GM19452 (cell line): ENCODE data around the gene MYL12B.
A peak's percentile ranks its signal among the peaks of the same experiment; 100 is the strongest.

ENCODE experiments used
- ATAC-seq: cut with Tn5 transposase; IDR thresholded peaks from one replicate; pipeline ENCODE4 v1.9.1; 2021; ENCODE audit not compliant: unreplicated experiment

The MYL12B gene

DNA sequence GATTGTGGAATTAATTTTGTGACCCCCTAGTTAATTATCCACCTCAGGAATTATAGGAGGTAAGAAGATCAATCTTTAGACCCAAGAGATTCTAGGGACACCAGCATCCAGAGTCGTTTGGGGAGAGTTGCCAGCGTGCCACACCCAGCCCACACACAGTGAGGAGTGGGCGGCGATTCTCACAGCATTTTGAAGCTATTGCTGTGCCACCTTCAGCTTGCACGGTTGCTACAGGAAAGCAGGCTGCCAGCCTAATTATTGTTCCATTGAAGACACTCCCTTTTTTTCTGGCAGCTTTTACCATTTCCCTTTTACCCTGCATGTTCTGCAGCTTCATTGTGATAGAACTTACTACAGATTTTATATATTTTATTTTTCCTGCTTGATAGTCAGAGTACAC, 27.5 kb upstream of the MYL12B start:
- ATAC-seq = no peak

DNA sequence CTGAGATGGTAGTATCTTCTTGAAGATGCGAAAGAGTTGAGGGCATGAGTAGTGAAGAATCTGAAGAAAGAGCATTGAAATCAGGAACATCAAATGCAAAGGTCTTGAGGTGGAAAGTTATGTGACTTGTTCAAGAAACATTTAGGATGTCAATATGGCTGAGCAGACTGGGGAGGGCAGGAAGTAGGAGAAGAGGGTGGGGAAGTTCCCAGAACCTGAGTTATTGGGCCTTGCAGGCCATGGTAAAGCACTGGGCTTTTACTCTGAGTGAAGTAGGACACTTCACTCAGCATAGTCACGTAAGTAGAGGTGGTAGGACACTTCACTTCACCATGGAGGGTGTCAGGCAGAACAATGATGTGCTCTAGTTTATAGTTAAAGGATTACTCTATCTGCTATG, 26.1 kb upstream of the MYL12B start:
- no peak for ATAC-seq

DNA sequence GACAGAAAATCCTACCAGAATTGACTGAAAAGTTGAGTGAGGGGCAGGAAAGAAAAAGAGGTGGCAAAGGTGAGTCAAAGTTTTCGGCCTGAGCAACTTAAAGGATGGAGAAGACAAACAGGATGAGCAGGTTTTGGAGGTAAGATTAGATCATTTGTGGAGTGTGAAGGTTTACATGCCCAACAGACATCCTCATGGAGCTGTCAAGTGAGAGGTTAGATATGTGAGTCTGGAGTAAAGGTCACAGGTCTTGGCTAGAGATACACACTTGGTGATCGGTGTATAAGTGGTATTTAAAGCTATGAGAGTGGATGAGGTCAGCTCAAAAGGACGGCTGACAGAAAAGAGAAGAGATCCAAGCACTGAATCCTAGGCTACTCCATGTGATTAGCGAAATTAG, 25.5 kb upstream of the MYL12B start:
- ATAC-seq = no peak

DNA sequence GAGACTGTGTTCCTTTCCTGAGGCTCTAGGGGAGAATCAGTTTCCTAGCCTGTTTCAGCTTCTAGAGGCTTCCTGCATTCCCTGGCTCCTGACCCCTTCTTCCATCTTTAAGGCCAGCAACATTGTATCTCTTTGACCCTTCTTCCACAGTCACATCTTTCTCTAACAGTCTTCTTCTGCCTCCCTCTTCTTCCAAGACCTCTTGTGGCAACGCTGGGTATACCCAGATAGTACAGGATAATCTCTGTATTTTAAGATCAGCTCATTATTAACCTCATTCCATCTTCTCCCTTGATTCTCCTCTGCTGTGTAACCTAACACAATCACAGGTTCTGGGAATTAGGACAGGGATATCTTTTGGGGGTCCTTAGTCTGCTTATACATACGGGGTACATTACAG, 23.2 kb upstream of the MYL12B start:
- no peak for ATAC-seq

DNA sequence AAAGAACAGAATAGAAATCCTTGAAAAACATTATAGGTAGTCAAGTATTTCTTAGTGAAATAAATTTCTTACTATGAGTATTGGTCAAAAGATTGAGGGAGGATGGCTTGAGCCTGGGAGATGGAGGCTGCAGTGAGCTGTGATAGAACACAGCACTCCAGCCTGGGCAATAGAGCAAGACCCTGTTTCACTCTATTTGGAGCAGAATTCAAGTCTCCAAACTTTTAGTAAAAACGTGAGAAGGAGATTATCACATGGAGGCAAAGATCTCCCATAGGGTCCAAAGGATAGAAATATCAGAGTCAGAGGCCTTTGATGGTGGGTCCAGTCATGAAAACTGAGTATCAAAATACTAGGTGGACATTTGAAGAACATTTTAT, 16.8 kb upstream of the MYL12B start:
- ATAC-seq = no peak

DNA sequence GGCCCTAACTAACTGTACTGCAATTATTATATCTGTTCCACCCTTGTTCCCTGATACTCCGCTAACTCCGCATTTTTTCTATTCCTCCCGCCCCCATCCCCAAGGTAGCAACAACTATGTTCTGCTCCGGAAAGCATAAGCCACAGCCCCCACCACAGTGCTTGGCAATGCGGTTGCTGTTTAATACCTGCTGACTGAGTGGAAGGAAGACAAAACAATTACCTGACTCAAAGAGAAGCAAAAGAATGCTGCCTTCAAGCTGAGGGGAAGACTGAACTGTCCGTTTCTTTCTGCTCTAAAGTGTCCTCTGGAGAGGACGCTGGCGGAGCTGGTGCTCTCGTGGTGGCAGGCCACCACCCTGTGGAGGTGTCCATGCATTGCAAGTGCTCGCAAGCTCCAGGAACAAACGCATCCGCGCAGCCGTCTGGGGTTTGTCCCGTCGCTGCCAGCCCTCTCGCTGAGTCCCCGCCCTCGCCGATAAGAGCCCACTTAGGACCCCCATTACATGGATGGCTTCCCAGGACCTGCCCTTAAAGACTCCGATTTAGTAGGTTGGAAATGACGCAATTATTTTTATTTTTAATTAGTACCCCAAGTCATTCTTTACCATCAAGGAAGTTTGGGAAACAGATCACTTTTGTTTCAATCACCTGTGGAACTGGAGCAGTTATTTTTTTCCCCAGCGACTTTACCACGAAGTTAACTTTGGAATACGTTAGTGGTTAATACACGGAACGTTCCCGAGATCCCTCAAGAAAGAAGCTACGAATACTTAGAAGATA, 15.9 kb upstream of the MYL12B start:
- peak; percentile 45 for ATAC-seq

DNA sequence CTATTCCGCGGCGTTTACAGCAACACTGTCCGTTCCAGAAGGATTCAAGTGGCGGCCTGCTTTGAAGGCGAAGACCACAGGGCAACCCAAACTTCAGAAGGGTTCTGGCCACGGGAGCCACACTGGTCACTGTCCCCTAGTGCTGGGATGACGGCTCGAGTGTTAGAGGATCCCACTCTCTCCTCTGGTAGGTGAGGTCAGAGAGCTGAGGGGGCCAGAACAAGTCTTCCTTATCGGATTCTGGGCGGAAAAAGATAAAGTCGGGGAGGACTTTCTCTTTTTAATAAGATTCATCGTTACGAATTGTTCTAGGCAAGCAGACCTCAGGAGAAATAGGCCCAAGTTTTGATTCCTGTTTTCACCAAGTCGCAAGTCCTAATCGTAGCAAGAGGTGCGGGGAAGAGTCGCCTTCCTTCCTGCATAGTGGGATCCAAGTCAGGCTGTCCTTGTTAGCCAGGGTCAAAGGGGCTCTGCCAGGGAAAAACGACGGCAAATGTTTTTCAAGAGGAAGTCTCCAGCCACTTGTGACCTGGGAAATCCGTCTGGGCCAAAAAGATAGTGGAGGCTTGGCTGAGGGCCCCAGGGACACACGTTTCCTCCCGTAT, 15.2 kb upstream of the MYL12B start:
- ATAC-seq = no peak

DNA sequence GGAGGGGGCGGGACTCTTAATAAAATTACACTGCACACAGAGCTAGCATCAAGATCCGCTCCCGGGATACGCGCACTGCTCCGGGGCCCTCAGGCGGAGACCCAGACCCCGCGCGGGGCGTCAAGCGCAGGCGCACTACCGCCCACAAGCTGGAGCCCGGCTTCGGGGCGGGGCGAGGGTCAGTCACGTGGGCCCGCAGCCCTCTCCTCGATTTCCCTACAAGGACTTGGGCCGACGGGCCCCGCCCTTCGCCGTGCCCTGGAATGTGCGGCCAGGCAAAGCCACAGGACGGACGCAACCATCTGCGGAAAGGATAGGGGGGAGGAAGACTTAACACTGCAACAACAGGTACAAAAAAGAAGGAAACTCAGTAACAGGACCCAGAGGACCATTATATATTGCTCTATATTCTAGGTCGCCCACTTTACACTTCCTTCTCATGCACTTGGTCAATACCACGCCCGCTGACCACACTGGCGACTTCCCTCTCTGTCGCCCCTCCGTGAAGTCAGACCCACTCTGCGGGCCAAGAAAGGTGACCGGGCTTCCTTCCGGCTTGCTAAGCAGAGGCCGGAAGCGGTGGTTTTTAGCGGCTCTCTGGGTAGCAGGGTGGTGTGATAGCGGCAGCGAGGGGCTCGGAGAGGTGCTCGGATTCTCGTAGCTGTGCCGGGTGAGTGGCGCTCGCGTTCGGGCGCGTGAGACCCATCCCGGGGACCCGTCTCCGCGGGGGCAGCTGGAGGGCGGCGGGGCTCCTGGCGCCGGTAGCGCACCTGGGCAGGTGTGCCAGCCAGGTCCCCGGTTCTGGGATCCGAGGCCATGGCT, 14.5 kb upstream of the MYL12B start, which contains the start of gene MYL12A:
Gene MYL12A (plus strand): TSS at position 562 of the 822 bp plus-strand sequence. CDS start 5,447 bp downstream, outside the sequence.
- peak; percentile 87 for ATAC-seq

DNA sequence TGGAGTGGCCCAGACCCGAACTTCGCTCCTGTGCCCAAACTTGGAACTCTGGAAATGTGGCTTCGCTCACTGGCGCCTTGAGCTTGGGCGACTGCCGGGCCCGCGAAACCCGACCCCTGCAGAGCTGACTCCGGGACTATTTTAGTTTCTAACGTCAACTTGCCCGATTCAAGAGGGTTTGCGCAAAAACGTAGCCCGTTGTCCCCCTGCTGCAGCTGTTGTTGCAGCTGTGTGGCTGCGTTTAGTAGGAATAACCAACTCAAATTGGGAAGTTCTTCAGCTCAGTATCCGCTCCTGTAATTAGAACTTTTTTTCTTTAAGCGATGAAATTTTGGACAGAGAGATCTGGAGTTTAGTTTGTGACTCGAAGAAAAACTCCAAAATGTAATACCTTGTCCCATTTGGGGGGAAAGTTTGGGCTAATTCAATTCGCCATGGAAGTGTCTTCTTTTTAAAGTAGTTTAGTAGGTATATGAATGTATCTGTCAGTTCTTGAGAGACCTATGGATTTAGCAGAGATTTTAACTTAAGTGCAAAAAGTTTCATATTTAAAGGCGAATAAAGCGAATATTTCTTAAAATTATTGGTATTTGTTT, 13.8 kb upstream of the MYL12B start:
- ATAC-seq = no peak

DNA sequence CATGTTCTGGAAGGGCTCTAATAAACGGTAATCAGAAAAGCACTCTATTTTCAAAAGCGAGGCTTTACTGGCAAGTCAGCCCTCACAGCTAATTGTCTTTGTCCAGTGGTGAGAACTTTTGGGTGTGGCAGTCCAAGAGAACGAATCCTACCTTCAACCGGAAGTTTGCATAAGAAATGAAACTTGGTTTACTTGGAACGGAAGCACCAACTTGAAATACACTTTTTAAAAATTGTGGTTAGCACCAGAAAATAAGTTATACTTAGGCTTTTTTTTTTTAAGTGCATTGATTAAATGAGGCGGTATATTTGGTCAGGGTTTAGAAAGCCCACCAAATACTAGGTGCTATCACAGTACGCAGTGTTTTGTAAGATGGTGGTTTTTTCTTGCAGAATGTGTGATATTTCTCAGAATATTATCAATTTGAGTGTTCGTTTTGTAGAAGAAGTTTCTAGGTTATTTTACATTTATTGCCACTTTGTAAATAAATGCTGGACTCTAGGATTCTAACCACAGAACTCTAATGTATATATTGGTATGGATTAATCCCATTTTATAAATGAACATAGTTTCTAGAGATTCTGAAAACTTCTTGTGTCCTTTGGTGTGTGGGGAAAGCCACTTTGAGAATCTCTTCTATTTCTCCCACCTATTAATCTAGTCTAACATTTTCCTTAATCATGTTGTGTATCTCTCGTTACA, 13.1 kb upstream of the MYL12B start:
- ATAC-seq = no peak

DNA sequence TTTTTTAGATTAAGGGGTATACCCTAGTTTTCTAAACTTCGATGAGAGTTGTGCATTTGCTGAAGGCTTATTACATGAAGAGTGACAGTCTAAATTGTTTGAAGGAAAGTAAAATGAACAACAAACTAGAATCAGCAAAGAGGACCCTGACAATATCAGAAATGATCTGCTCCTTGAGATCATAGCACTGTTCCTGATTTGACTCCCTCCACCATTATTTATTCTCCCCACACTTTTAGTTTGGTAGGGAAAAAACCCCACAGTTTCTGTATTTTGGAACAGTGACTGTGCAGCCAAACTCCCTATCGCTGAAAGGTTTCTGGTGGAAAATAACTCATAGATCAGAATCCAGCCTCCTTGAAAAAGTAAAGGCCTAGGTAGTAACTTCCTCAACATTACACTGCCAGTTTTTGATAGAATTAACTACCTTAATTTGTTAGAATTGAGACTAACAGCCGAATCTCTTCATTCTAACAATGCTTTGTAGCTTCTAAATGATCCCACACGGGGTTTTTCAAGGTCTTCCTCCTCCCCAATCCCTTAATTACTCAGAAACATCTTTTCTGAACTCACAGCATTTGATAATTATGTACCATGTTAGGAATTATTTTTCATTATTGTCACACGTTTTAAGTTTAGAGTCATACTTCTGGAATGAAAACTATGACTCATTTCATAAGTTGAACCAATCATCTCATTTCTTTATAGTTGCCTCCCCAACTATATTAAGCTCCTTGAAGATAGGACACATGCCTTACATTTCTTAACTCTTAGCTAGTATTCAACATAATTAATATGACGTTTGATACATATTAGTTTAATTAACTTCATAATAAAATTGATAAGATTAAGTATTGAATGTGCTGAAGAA, 11.5 kb upstream of the MYL12B start:
- ATAC-seq = no peak

DNA sequence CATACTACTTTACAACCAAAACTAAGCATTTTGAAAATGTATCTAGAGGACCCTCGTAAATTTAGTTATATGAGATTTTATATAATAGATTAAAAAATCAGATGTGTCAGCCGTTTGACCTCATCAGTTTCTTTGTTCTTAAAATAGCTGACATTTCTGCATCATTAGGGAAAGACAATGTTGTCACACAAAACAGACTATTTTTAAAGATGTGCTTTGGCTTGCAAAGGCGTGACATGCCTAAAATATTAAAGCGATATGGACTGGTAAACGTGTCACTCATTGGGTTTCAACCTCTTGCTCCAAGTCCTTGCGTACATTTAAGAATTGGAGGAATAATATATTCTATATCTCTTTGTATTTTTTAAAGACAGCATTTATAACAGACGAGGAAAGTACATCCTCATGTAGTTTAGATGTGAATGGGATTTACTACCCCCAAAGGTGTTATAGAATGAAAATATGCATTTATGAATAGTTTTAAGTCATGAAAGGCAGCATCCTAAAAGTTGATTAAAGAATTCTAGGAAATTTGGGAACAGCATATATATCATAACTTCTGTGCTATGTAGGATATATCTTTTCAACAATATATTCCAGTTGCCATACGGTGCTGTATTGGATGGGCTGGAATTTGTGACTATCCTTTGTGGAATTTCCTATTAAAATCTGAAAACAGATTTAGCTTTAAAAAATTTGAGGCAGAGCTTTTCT, 10.5 kb upstream of the MYL12B start:
- ATAC-seq = no peak

DNA sequence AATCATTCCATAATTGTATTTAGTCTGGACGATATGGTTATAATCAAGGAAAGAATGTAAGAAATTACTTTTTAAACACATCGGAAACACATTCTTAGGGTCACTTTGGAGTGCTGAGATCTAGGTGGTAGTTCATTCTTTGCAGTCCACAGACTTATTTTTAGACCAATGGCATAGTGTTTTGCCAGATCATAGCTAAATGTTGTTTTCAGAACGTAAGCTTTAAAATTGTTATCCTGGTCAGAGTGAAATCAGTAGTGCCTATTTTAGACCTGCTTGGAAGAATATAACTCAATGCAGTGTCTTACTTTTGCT, 10.0 kb upstream of the MYL12B start:
- no peak for ATAC-seq

DNA sequence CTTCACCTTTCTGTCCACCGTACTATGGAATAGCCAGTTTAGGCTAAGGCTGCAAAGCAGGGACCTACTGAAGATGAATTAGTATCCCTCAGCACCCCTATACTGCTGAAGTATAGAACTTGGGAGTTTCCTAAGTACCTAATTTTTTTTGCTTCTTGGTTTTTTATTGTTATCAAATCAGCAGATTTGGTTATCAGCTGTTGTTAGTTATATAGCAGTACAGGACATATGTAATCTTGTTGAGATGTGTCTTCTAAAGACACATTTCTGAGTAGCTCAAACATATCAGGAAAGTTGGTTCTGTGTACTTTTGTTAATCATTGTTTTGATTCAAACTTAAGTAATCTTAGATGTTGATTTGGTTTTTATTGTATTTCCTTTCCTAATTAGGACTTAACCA, 9.1 kb upstream of the MYL12B start:
- ATAC-seq = no peak

DNA sequence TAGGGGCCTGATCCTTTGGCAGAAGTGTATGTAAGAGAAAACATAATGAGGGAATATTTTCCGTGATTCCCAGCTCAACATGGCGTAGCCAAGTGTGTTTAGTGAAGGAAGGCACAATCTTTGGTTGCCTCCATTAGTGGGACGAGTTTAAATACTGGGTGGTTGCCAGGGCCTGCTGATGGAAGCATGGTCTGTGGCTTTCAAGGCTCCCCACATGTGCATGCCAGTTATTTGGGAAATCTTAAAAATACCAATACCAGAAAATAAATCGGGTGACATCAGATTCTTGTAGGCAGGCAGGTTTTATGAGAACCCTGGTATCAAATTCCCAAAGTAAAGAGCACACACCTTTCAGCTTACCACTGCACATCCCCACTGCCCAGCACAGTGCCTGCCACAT, 7.2 kb upstream of the MYL12B start:
- no peak for ATAC-seq

DNA sequence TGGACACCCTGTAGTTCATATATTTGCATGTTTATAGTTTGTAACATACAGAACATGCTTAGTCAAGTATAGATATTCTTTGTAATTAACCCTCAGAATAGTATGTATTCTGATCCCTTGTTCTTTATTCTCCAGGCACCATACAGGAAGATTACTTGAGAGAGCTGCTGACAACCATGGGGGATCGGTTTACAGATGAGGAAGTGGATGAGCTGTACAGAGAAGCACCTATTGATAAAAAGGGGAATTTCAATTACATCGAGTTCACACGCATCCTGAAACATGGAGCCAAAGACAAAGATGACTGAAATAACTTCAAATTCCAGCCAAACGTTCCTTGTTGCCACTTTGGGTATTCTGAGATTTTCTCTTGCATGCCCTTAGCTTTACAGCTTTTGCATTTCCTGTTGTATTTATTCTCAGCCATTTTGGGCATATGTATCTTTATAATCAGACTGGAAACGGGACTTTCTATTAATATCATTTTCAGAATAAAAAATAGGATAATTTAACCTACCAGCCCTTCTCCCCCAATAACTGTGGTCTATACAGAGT, 6.2 kb upstream of the MYL12B start:
- ATAC-seq = no peak

DNA sequence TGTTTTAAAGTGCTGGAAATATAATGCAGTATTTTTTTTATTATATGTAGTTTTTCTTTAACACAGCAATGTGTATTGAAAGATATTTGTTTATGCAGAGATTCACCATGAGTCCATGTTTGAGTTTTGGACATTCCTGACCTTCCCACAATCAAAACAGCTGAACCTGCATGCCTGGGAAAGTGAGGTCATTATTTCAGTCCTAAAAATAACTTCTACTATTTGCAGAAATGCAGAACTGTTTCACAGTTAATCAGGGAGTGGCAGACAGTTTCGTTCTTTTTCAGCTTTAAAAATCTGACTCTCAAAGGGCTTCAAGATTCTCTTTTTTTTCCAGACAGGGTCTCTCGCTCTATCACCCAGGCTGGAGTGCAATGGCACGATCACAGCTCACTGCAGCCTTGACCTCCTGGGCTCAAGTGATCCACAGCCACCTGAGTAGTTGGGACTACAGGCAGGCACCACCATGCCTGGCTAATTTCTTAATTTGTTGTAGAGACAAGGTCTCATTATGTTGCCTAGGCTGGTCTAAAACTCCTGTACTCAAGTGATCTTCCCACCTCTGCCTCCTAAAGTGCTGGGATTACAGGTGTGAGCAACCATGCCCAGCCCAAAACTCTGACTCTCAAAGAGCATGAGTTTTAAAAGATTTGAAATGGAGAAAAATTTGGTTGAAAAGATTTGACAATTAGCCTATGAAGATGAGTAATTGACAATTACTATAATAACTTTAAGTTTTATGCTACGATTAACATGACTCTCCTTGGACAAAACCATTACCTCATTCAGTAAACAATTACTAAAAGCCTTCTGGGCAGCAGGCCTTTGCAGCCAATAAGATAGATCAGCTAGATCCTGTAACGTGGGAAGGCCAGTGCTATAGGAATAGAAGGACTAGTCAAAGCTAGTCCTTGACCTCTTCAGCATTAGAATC, 5.0 kb upstream of the MYL12B start:
- ATAC-seq = no peak

DNA sequence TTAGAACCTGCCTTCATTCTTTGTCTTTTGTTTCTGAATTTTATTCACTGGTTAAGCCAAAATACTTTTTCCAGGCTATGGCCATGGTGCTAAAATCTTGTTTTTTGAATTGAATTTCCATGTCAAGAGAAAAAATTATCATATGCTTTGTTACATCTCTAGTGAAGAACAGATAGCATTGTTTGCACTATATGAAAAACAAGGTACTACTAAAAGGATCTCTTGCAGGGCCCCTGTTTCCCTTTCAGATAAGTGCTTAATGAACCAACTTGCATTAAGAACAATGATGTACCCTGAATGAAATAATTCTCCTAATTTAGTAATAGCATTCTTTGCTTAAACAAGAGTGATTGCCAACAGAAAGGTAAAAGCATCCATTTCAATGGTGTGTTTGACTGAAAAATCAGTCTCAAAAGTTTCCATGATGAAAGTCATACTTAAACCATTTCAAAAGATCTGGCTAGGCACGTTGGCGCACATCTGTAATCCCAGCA, 4.3 kb upstream of the MYL12B start:
- no peak for ATAC-seq
